Measurements from ENCODE around the gene SIRT2.

DNA sequence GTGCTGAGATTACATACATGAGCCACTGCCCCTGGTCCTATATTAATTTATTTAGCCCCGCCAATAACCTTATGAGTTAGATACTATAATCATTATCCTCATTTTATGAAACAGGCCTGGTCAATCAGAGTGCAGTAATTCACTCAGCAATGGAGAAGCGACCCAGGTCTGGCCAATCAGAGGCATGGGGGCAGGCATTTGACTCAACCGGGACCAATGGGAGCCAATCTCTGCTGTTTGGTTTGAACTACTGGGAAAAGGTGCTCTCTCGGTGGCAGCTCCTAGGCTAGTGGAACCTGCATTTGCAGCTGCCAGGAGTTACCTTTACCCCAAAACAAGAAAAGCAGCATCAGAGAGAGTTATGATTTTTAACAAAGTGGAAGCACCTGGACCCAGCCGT, 6.6 kb downstream of the SIRT2 start:
- TF ChIP-seq CTCF (conservative IDR thresholded peaks at IDR 0.05; ENCODE audit: low read length) (no peak), EZH2phosphoT487 (IDR thresholded peaks at IDR 0.05; ENCODE audit: borderline replicate concordance, low read depth, low read length) (no peak)
